G401.6 (cell line): ENCODE measurements around the gene ZNF599.

Source experiments
- FAIRE-seq: peaks from 2 replicates; lab custom pipeline; 2012; peaks lifted over from hg19 to GRCh38; lab: Jason Lieb, UNC

Gene ZNF599

GRCh38 chr19:34744896-34745690 lies 27.9 kb downstream of the ZNF599 start:
- FAIRE-seq: no peak

GRCh38 chr19:34734537-34735103 lies 38.4 kb downstream of the ZNF599 start:
- no peak for FAIRE-seq

- peak; percentile 52 for FAIRE-seq
Measured at GRCh38 chr19:34733746-34734536, 39.1 kb downstream of the ZNF599 start, which contains the start of gene ZNF181. Gene ZNF181 (plus strand): TSS chr19:34734243. CDS start chr19:34735038, 795 bp downstream.

GRCh38 chr19:34733266-34733745 lies 39.7 kb downstream of the ZNF599 start:
- no peak for FAIRE-seq

GRCh38 chr19:34732612-34733211 lies 40.3 kb downstream of the ZNF599 start:
- FAIRE-seq: no peak

- no peak for FAIRE-seq
Measured at GRCh38 chr19:34731964-34732363, 41.1 kb downstream of the ZNF599 start.

GRCh38 chr19:34731019-34731829 lies 41.8 kb downstream of the ZNF599 start:
- no peak for FAIRE-seq

- FAIRE-seq: no peak
Measured at GRCh38 chr19:34725400-34725799, 47.6 kb downstream of the ZNF599 start.

- FAIRE-seq: no peak
Measured at GRCh38 chr19:34722353-34722752, 50.7 kb downstream of the ZNF599 start.

GRCh38 chr19:34715357-34715756 lies 57.7 kb downstream of the ZNF599 start:
- FAIRE-seq: no peak

- FAIRE-seq: no peak
Measured at GRCh38 chr19:34713262-34713637, 59.8 kb downstream of the ZNF599 start.

- peak; percentile 62 for FAIRE-seq
Measured at GRCh38 chr19:34712395-34713261, 60.4 kb downstream of the ZNF599 start.

- no peak for FAIRE-seq
Measured at GRCh38 chr19:34711890-34712289, 61.1 kb downstream of the ZNF599 start.
